Hypothalamus (tissue), 51 donors: ENCODE measurements around the gene CAPS.

Experiments
- DNase-seq, 51 donors: peaks; one replicate each; lab custom pipeline; 2025; lab: John Stamatoyannopoulos, UW

The CAPS gene

DNA sequence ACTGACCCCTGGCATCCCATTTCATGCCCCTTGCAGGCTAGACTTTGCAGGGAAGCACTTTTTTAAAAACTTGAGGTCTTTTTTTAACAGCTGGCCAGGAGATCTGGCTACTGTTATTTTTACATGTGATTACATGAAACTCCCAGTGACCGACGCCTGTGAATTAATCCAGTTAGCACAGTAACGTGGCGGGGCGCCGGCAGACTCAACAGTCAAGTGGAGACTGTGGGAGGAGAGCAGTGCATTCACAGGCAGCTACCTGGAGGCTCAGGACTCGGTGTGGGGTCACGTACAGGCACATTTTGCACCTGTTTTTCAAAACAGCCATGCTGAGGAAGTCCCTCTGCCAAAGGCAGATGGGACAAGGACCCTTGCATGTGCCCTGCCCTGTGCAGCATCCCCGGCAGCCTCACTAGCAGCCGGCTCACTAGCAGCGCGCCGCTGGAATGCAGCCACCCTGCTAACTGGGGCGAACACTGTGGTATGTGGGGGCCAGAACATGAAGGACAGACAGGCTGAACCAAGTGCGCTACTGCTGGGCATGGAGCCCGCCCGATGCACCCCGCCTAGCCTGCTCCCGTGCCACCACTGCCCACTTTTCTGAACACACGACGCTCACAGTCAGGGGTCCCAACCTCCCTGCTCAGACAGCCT is 18.7 kb downstream of the CAPS start:
- DNase-seq, result peak in 3 of 51 donors; percentile 9 to 44 (median 33)

DNA sequence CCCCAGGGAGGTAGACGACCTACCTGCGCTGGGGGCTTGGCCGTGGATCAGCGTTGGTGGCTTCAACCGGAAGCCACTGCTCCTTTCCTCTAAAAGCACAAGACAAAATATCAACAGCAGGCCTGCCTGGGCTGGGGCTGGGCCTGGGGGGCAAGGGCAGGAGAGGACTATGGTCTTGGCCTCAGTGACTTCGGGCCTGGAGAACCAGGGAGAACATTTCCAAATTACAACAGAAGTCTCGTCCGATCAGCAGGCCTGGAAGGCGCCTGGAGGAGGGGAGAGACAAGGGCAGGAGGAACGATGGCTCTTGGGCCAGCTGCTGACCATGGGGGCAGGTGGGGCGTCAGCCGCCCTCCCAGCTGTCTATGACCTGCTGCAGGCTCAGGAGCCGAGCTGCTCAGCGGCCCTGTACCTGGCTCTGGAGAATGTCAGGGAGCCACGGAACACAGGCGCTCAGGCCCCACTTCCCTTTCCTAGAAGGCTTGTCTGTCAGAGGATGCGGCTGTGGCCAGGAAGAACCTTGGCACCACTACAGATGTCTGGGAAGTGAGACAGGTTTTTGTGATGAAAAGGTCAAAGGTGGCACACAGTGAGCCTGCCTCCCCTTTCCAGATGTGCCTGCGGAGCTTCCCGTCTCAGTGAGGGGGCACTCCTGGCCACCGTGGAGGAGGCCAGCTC is 19.5 kb downstream of the CAPS start:
- no peak for DNase-seq

DNA sequence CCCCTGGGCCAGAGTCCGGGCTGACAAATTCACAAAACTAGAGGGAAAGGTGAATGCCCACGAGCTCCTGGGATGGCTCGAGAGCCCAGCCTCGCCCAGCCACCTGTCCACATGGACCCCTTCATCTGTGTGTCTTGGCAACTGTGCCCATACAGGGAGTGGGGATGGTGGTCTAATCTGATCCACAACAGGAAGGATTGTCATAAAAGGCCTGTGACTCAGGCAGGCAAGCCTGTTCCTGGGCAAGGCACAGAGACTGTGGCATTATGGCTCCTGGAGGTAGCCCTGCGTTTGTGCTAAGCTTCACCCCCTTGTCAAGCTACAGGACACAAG is 20.0 kb downstream of the CAPS start:
- DNase-seq, result no peak

- no peak for DNase-seq
These were observed 20.9 kb downstream of the CAPS start for GRCh38 chr19:5934774-5935472.

DNA sequence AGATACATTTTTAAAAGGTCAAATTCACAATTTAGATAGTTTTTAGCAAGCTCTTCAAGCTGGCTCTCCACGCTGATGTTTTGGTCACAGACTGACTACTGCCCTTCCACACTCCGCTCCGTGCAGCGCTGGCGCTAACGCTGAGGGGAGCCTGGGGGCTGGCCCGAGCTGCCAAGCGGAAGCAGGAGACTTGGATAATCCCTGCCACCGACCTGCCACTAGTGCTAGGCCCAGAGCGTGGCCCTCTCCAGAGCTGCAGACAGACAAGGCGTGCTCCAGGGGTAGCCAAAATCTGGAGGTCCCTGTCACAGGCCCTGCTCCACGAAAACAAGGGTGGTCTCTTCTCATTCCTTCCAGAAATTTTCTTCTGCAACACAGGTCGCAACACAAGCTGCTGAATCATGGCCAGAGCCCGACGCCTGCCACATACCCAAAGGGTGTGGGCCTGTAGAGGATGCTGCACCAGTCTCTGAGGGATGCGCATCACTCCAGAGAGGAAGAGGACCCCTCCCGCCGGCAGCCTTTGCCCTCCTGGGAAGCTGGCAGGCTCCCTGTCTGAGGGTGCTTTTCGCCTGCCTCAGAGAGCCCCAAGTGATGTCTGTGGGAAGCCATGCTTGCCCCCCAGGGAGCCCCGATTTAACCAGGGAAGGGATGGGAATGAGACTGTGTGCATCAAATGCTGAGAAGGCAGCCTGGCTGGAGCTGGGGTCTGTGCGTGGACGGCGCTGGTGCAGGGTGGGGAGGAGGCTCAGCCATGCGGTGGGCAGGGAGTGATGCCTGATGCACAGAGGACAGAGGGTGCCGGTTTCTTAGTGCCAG is 21.6 kb downstream of the CAPS start:
- DNase-seq, result peak in 2 of 51 donors; percentile 9 to 13

GRCh38 chr19:5936292-5936592 is 22.2 kb downstream of the CAPS start:
- no peak for DNase-seq

GRCh38 chr19:5937550-5937949 is 23.5 kb downstream of the CAPS start:
- no peak for DNase-seq

DNA sequence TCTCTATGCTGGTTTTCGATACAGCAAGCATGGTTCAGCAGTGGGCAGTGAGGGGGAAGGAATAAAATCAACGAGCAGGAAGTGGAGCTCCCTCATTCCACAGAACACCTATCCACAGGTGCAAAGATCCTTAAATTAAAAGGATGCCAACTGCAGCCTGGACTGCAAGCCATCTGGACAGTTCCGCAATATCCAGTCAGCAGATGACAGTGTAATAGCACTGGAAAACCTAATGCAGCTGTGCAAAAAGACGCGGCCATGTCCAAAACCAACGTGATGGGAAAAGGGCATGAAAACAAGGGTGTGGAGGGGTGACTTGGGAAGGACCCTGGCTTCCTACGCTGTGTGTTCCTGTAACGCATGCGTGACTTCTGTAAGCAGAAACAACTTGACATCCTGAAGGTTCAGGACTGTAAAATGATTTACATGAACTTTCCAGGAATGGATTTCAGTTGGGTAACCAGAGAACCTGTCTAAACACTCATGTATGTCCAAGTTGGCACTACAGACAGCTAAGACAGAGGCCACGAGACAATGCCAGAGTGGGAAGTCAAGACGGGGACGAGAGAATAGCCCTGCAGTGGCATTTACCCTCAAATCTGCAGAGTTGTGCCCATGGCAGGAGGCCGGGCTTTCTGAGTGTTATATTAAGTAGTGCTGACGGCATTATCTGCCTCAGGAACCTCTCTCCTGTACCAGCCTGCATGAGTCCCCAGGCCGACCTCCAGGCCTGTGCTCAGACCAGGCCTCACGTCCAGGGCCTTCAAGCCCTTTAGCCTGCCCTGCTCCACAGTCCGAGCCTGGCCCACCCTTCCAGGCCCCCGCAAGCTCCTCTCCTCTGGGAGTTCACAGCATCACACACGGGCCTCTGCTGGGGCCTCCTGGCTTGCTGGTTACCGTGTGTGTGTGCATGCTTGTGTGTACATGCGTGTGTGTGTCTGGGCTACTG is 26.5 kb downstream of the CAPS start:
- DNase-seq, result no peak

GRCh38 chr19:5941673-5942072 is 27.6 kb downstream of the CAPS start:
- no peak for DNase-seq

DNA sequence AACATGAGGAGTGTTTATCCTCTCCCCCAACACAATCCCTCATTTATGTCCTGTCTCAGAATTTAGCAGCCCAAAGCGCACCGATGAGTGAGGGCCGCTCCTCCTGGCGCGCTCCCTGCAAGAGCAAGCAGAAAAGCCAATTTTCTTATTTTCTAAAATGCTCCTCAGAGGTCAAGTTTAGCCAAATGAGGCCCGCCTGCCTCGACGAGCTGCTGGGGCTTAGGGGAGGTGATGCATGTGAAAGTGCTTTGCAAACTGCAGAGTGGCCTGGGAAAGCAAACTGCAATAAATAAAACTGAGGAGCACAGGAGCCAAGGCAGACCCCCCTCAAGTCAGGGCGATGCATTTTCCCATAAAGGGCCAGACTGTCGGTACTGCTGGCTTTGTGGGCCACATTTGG is 29.0 kb downstream of the CAPS start:
- no peak for DNase-seq

GRCh38 chr19:5943623-5944022 is 29.6 kb downstream of the CAPS start:
- DNase-seq, result no peak

GRCh38 chr19:5947435-5947834 is 33.4 kb downstream of the CAPS start:
- DNase-seq, result peak in 47 of 51 donors; percentile 24 to 86 (median 70)

GRCh38 chr19:5948752-5949564 is 34.9 kb downstream of the CAPS start:
- peak in 9 of 51 donors; percentile 9 to 40 (median 15) for DNase-seq

DNA sequence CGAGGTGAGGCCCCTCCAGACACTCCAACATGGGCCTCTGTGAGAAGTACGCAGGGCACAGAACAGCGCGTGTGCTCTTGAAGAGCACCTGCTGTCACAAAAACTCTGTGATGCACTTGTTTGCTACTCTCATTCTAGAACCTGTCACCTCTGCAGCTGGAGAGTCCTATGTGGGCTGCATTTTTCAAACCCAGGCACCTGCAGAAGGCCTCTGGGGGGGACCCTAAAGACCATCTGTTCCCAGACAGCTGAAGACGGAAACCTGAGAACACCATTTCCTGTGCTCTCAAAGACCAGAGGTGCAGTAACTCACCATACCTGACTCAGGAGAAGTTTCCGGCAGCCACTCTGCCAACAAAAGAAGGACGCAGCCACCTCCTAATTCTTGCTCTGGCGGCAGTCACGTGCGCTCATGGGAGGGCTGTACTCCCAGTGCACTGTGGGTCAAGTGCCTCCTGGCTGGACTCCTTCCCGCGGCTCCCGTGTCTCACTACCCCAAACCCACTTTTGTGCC is 35.8 kb downstream of the CAPS start:
- DNase-seq, result peak in 9 of 51 donors; percentile 7 to 35 (median 19)

- DNase-seq, result no peak
These were observed 36.7 kb downstream of the CAPS start for GRCh38 chr19:5950741-5951140.

DNA sequence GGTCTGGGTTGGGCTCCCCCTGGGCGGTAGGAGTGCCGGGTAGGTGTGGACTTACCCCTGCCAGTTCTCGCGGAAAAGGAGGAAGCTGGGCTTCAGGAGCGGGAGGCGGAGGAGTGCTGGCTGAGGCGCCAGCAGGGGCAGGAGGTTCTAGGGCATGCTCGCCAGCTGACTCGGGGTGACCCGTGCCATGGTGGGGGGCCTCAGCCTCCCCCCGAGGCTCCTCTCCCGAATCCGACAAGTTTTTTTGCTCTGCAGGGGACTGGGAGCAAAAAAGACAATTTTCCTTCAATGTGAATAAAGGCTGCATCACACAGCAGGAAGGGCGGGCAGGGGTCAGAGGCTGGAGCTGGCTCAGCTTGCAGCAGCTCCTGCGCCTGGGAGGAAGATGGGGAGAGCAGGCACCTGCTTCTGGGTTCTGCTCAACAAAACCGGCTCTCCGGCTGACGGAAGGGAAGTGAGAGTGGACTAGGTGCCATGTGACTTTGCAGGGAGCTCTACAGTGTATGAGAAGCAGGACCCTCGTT is 37.3 kb downstream of the CAPS start:
- DNase-seq, result peak in 19 of 51 donors; percentile 12 to 44 (median 26)

- DNase-seq, result no peak
These were observed 38.4 kb downstream of the CAPS start for GRCh38 chr19:5952193-5953029.
